Hematopoietic multipotent progenitor cell treated with erythropoietin and hydrocortisone succinate and interleukin-3 and kit ligand, for 15 days (in vitro differentiated cells): ENCODE data around the gene CD4.
A peak's percentile ranks its signal among the peaks of the same experiment; 100 is the strongest.

ENCODE experiments used
- DNase-seq: peaks from one replicate; pipeline ENCODE4 v3.0.0-alpha.2; 2015; ENCODE audit warnings: low spot score

CD4 gene

GRCh38 chr12:6778574-6779550 lies 10.5 kb upstream of the CD4 start:
- DNase-seq: peak; percentile 88

GRCh38 chr12:6779708-6780432 lies 9.5 kb upstream of the CD4 start:
- no peak for DNase-seq

GRCh38 chr12:6780573-6780972 lies 8.8 kb upstream of the CD4 start:
- DNase-seq: no peak

- no peak for DNase-seq
These were observed 7.2 kb upstream of the CD4 start for GRCh38 chr12:6782119-6782518.

GRCh38 chr12:6782850-6783566 lies 6.3 kb upstream of the CD4 start:
- no peak for DNase-seq

GRCh38 chr12:6783828-6784227 lies 5.5 kb upstream of the CD4 start:
- DNase-seq: no peak

- no peak for DNase-seq
These were observed 5.0 kb upstream of the CD4 start for GRCh38 chr12:6784296-6784695.

- DNase-seq: no peak
These were observed 4.6 kb upstream of the CD4 start for GRCh38 chr12:6784761-6785160.

- DNase-seq: no peak
These were observed 2.8 kb upstream of the CD4 start for GRCh38 chr12:6786416-6787094.

GRCh38 chr12:6787309-6787708 lies 2.0 kb upstream of the CD4 start:
- DNase-seq: no peak

- DNase-seq: no peak
These were observed 1.3 kb downstream of the CD4 start for GRCh38 chr12:6790496-6791150.

- DNase-seq: no peak
These were observed 2.7 kb downstream of the CD4 start for GRCh38 chr12:6791931-6792520.

GRCh38 chr12:6792522-6793201 lies 3.3 kb downstream of the CD4 start:
- DNase-seq: no peak

GRCh38 chr12:6795088-6795487 lies 5.8 kb downstream of the CD4 start:
- DNase-seq: no peak

- DNase-seq: no peak
These were observed 7.2 kb downstream of the CD4 start for GRCh38 chr12:6796576-6796975.

GRCh38 chr12:6799147-6799546 lies 9.8 kb downstream of the CD4 start:
- DNase-seq: no peak

GRCh38 chr12:6807170-6807569 lies 17.8 kb downstream of the CD4 start:
- DNase-seq: no peak

GRCh38 chr12:6809056-6809455 lies 19.7 kb downstream of the CD4 start:
- no peak for DNase-seq

GRCh38 chr12:6810758-6811157 lies 21.4 kb downstream of the CD4 start:
- DNase-seq: no peak

- no peak for DNase-seq
These were observed 24.0 kb downstream of the CD4 start for GRCh38 chr12:6813363-6813762.
